ACC112 (cell line): ENCODE data around the gene FRMD4A.
"Not testable (repeated sequence)": the region's sequence is repeated elsewhere in the genome, so short reads cannot be mapped to it uniquely, and the experiment has no call there.

Experiments
- H2AFZ ChIP-seq: fragments of 200-600 bp; sonication (generic); one replicate; pipeline ENCODE4 v1.6.0; 2017; ENCODE audit warnings: antibody characterized with exemption, low read length; ENCODE audit not compliant: unreplicated experiment
- H3K27ac ChIP-seq: fragments of 200-600 bp; sonication (generic); 2 replicates; pipeline ENCODE4 v1.5.1; 2014; ENCODE audit warnings: low read depth, mild to moderate bottlenecking, antibody characterized with exemption, low read length, moderate library complexity
- H3K27me3 ChIP-seq: fragments of 200-600 bp; sonication (generic); 2 replicates; pipeline ENCODE4 v1.6.1; 2014; ENCODE audit warnings: mild to moderate bottlenecking, antibody characterized with exemption, low read length, moderate library complexity, mixed read lengths; ENCODE audit not compliant: insufficient read depth
- H3K36me3 ChIP-seq: fragments of 200-600 bp; sonication (generic); 2 replicates; pipeline ENCODE4 v1.6.1; 2016; ENCODE audit warnings: mild to moderate bottlenecking, antibody characterized with exemption, low read length, moderate library complexity, mixed read lengths; ENCODE audit not compliant: insufficient read depth
- H3K4me1 ChIP-seq: fragments of 200-600 bp; sonication (generic); one replicate; pipeline ENCODE4 v1.6.1; 2016; ENCODE audit warnings: low read length, mixed read lengths; ENCODE audit not compliant: insufficient read depth, unreplicated experiment, control insufficient read depth
- H3K4me3 ChIP-seq: fragments of 200-600 bp; sonication (generic); 2 replicates; pipeline ENCODE4 v1.5.1; 2014; ENCODE audit warnings: mild to moderate bottlenecking, low read depth, low read length
- H3K79me2 ChIP-seq: fragments of 200-600 bp; sonication (generic); one replicate; pipeline ENCODE4 v1.6.0; 2016; ENCODE audit warnings: low read length; ENCODE audit not compliant: control insufficient read depth, unreplicated experiment, insufficient read depth

FRMD4A gene

DNA sequence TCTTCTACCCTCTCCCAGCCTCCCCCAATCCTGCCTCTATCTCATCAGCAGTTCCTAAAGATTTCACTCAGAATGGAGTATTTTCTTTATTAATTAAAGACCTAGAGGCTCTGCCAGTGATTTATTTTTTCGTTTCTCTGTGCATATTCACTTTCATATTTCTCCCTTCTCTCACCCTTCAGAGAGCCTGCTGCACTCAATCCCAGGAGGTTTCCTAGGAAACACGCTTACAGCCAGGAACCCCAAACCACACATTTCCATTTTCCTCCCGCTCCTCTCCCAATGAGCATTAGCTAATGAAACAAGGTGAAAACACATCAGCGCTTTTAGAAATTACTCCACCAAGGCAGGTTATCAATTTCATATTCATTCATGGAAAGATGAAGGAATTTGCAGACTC is 180.2 kb downstream of the FRMD4A start:
- no peaks in the 10 kb centered on the region for H3K4me1 ChIP-seq
- no peaks in the 10 kb centered on the region for H3K36me3 ChIP-seq

GRCh38 chr10:14146501-14146900 is 184.2 kb downstream of the FRMD4A start:
- peaks cover 92% of the 10 kb centered on the region for H3K27me3 ChIP-seq

More for the DNA sequence above, 180.2 kb downstream of the FRMD4A start:
- H3K27ac ChIP-seq, result no peak overlapping the region
- no peak overlapping the region for H3K4me3 ChIP-seq
- H2AFZ ChIP-seq, result no peak overlapping the region
- H3K27me3 ChIP-seq, result peaks cover 75% of the 10 kb centered on the region
- no peaks in the 10 kb centered on the region for H3K79me2 ChIP-seq

GRCh38 chr10:14146025-14146424 is 184.7 kb downstream of the FRMD4A start:
- Histone ChIP-seq H3K79me2 (no peaks in the 10 kb centered on the region), H3K4me3 (no peak overlapping the region), H3K4me1 (no peaks in the 10 kb centered on the region), H3K36me3 (no peaks in the 10 kb centered on the region), H3K27me3 (peaks cover 94% of the 10 kb centered on the region), H2AFZ (no peak overlapping the region), H3K27ac (no peak overlapping the region)

More at GRCh38 chr10:14146501-14146900, 184.2 kb downstream of the FRMD4A start:
- Histone ChIP-seq H3K4me1 (no peaks in the 10 kb centered on the region), H2AFZ (no peak overlapping the region), H3K79me2 (no peaks in the 10 kb centered on the region), H3K4me3 (no peak overlapping the region), H3K36me3 (no peaks in the 10 kb centered on the region), H3K27ac (no peak overlapping the region)

GRCh38 chr10:14144451-14144850 is 186.3 kb downstream of the FRMD4A start:
- H3K79me2 ChIP-seq, result no peaks in the 10 kb centered on the region
- no peak overlapping the region for H2AFZ ChIP-seq
- peaks cover 88% of the 10 kb centered on the region for H3K27me3 ChIP-seq
- H3K4me3 ChIP-seq, result no peak overlapping the region
- no peak overlapping the region for H3K27ac ChIP-seq
- no peaks in the 10 kb centered on the region for H3K4me1 ChIP-seq
- no peaks in the 10 kb centered on the region for H3K36me3 ChIP-seq

DNA sequence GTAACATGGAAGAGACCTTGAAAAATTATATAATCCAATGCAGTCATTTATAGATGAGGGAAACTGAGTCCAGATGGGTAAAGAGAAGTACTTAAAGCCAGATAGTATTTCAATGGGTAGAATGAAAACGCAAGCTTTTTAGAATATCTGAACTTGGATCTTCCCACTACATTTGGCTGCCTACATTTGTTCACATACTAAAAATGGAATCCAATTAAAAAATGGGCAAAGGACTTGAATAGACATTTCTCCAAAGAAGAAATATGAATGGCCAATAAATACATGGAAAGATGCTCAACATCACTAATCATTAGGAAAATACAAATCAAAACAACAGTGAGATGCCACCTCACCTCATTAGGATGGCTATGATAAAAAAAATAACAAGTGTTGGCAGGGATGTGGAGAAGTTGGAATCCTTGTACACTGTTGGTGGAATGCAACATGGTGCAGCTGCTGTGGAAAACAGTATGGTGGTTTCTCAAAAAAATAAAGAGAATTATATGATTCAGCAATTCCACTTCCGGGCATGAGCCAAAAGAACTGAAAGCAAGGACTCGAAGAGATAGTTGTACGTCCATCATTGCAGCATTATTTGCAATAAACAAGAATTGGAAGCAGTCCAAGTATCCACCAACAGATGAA is 188.0 kb downstream of the FRMD4A start:
- Histone ChIP-seq H3K4me1 (no peaks in the 10 kb centered on the region), H3K4me3 (no peak overlapping the region), H3K27ac (no peak overlapping the region), H3K36me3 (no peaks in the 10 kb centered on the region), H3K79me2 (no peaks in the 10 kb centered on the region), H2AFZ (no peak overlapping the region), H3K27me3 (peaks cover 84% of the 10 kb centered on the region)

DNA sequence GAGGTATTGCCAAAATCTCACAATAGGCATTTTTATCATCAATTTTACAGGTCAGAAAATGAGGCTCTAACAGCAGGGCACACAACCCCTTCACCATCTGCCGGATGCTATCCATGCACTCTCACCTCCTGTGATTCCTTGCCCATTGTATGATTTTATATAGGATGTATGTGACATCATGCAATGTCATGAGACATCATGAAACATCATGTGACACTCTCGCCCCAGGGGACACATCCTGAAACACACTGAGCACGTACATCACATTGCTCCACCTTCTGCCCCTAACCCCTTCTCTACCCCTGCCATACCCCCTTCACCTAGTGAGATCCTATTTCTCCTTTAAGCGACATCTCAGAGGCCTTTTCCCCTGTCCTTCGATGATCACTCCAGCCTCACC is 189.4 kb downstream of the FRMD4A start:
- Histone ChIP-seq H3K79me2 (no peaks in the 10 kb centered on the region), H3K4me3 (no peak overlapping the region), H2AFZ (no peak overlapping the region), H3K27ac (no peak overlapping the region), H3K4me1 (no peaks in the 10 kb centered on the region), H3K36me3 (no peaks in the 10 kb centered on the region), H3K27me3 (peaks cover 88% of the 10 kb centered on the region)

DNA sequence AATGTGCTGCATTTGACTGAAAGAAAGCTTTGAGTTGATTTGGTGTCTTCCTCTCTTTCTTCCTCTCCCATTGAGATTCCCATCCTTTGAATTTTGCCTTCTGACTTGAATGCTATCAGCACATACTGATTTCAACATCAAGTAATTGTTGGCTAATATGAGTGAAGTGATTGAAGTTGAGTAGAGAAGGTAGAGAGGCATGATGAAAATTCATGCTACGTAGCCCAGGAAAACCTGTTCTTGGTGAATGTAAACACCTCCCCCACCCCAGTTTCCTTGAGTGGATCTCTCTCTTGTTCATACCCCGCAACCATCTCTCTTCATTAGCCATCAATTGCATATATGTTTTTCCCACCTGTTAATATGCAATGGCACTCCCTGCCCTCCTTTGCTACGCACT is 193.3 kb downstream of the FRMD4A start:
- Histone ChIP-seq H3K36me3 (no peaks in the 10 kb centered on the region), H3K79me2 (no peaks in the 10 kb centered on the region), H3K27ac (no peak overlapping the region), H3K4me1 (no peaks in the 10 kb centered on the region), H3K4me3 (no peak overlapping the region), H3K27me3 (peaks cover 82% of the 10 kb centered on the region), H2AFZ (no peak overlapping the region)

GRCh38 chr10:14135196-14135595 is 195.5 kb downstream of the FRMD4A start:
- not testable (repeated sequence) for H3K36me3 ChIP-seq, H3K27ac ChIP-seq, H3K4me3 ChIP-seq, H3K79me2 ChIP-seq, H3K4me1 ChIP-seq, H2AFZ ChIP-seq
- peaks cover 67% of the 10 kb centered on the region for H3K27me3 ChIP-seq

DNA sequence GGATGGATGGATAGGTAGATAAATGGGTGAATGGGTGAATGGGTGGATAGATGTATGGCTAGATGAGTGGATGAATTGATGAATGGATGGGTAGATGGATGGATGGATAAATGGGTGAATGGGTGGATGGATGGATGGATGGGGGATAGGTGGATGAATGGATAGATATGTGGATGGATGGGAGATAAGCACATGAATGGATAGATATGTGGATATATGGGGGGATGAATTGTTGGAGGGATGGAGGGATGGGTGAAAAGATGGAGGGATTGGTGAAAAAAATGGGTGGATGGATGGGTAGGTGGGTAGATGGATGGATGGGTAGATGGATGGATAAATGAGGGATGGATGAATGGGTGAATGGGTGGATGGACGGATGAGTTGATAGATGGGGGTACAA is 196.4 kb downstream of the FRMD4A start:
- H3K27ac ChIP-seq, result no peak overlapping the region
- H3K79me2 ChIP-seq, result no peaks in the 10 kb centered on the region
- no peaks in the 10 kb centered on the region for H3K4me1 ChIP-seq
- no peak overlapping the region for H2AFZ ChIP-seq
- H3K27me3 ChIP-seq, result peaks cover 66% of the 10 kb centered on the region
- no peak overlapping the region for H3K4me3 ChIP-seq
- no peaks in the 10 kb centered on the region for H3K36me3 ChIP-seq

DNA sequence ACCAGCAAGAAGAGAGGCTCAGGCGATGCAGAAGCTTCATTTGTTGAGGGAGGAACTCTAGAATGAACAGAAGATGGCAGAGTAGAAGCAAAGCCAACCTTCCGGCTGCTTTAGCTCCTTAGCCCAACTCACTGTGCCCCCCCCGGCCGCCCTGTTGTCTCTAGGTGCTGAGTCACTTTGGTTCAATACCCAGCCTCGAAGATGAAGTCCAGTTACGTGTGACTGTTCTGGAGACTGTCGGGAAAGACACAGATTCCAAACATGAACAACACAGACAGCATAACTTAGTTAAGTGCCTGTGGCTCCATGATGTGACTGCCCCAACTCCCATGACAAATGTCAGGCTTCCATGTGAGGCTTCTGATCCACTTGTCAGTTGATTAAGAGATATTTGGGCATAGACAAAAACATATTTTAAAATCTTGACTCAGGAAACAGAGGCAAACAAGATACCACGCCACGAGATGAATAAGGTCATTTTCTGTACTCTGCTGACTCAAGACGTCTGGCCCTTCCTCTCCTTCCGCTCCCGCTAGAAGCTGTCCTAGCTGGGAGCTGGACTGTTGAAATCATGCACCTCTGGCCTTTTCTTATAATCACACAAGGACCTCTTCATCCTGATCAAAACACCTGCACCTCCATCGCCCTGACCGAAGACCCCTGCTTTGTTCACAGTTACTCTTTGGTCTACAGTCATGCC is 199.3 kb downstream of the FRMD4A start:
- H3K27ac ChIP-seq, result no peak overlapping the region
- peaks cover 42% of the 10 kb centered on the region; the same call in 1 of the 2 replicates for H3K27me3 ChIP-seq
- no peak overlapping the region for H3K4me3 ChIP-seq
- H2AFZ ChIP-seq, result no peak overlapping the region
- no peaks in the 10 kb centered on the region for H3K79me2 ChIP-seq
- peaks cover 2% of the 10 kb centered on the region for H3K4me1 ChIP-seq
- no peaks in the 10 kb centered on the region for H3K36me3 ChIP-seq

GRCh38 chr10:14129770-14130169 is 201.0 kb downstream of the FRMD4A start:
- Histone ChIP-seq H3K4me3 (no peak overlapping the region), H3K27me3 (peaks cover 27% of the 10 kb centered on the region; the same call in 1 of the 2 replicates), H3K36me3 (no peaks in the 10 kb centered on the region), H2AFZ (no peak overlapping the region), H3K27ac (no peak overlapping the region), H3K79me2 (no peaks in the 10 kb centered on the region), H3K4me1 (peaks cover 5% of the 10 kb centered on the region)
